HG02642 (cell line): Measurements from ENCODE around the gene PTPRM.

Experiments
- ATAC-seq: cut with Tn5 transposase; IDR thresholded peaks from one replicate; pipeline ENCODE4 v1.9.1; 2021; ENCODE audit warnings: mild to moderate bottlenecking; ENCODE audit not compliant: unreplicated experiment, poor library complexity

PTPRM gene

GRCh38 chr18:7839548-7839947 is 272.4 kb downstream of the PTPRM start:
- no peak for ATAC-seq

- ATAC-seq = no peak
These were observed 273.3 kb downstream of the PTPRM start for GRCh38 chr18:7840411-7840810.

GRCh38 chr18:7844017-7844416 is 276.9 kb downstream of the PTPRM start:
- ATAC-seq = no peak

DNA sequence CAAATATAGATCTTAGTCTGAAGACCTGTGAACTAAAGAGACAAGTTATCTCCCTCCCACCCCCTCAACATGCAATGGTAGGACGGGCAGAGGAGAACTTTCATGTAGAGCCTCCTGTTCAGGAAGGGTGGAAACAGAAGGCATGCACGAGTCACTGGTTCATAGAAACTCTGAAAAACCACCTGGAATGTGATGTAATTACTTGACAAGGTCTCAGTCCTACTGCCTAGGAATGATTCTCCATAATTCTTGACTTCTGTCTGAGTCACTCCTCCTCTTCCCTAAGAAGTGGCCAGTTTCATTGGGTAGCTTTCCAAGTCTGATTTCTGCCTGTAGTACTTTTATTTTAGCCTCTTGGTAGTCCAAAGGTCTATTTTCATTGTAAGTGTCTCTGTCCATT is 277.3 kb downstream of the PTPRM start:
- no peak for ATAC-seq

- ATAC-seq = no peak
These were observed 279.2 kb downstream of the PTPRM start for GRCh38 chr18:7846335-7846734.

- no peak for ATAC-seq
These were observed 280.4 kb downstream of the PTPRM start for GRCh38 chr18:7847357-7848053.

GRCh38 chr18:7848054-7848412 is 280.9 kb downstream of the PTPRM start:
- ATAC-seq = no peak

- no peak for ATAC-seq
These were observed 283.3 kb downstream of the PTPRM start for GRCh38 chr18:7850446-7850845.

GRCh38 chr18:7855028-7855427 is 287.9 kb downstream of the PTPRM start:
- ATAC-seq = no peak

DNA sequence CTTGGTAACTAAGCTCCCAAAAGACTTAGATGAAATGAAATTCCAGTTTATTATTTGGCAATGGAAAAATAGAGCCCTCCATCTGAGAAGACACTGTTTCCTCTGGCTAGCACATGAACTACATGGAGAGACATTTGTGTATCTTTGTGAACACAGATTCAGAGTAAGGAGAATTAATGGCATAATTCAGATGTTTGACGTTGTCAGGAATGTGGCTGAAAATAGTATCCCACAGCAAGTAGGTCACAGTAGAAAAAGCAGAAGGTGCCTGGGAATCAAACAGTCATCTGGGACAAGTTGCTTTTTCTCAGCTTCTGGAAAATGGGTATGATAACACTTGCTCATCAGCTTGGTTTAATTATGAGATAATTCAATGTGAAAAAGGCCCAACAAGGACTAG is 288.6 kb downstream of the PTPRM start:
- no peak for ATAC-seq

DNA sequence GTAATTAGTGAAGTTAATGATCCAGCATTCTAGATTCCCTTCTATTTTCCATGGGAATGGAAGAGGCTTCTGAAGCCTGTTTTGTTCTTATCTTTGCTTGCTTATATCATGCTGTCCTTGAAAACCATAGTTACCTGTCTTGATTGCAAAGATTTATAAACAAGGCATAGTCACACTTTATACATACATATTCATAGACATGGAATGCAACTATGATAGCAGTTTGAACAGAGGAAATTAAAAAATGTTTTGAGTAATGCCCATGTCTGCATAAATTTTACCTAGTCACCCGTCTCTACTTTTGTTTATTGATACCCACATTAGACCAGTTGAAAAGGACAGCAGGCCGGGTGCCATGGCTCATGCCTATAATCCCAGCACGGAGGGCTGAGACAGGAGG is 289.0 kb downstream of the PTPRM start:
- ATAC-seq = no peak

DNA sequence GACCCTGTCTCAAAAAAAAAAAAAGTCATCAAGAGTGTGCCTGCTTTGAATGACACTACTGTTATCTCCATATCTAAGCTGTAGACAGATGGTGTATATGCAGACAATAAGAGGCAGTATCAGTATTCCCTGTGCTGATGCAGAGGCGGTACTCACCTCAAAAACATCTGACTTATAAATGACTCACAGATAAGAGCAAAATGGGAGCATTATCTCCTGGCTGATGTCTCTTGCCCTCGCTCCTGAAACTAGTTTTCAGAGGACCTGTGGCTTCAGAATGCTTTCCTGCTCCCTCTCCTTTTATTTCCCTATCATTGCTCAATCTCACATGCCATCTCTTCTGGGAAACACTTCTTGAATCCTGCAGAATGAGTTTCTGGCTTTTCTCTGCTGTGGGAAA is 289.6 kb downstream of the PTPRM start:
- no peak for ATAC-seq

- no peak for ATAC-seq
These were observed 290.4 kb downstream of the PTPRM start for GRCh38 chr18:7857562-7857961.

GRCh38 chr18:7859122-7859521 is 292.0 kb downstream of the PTPRM start:
- no peak for ATAC-seq

DNA sequence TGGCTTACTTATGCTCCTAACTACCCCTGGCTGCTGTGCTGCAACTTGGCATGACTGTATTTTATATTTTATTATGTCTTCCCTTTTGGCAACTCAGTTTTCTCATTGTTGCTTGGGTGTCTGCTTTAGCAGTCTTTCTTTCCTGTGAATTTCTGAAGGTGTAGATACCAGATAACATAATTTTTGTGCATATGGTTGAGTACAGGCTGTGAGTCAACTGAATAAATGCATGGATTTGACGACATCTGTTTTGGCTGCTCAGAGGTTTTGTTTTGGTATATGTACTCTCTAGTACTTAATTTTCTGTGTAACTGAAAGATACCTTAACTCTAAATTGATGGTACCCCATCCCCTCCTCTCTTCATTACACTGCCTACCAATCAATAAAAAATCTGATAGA is 303.1 kb downstream of the PTPRM start:
- ATAC-seq = no peak

DNA sequence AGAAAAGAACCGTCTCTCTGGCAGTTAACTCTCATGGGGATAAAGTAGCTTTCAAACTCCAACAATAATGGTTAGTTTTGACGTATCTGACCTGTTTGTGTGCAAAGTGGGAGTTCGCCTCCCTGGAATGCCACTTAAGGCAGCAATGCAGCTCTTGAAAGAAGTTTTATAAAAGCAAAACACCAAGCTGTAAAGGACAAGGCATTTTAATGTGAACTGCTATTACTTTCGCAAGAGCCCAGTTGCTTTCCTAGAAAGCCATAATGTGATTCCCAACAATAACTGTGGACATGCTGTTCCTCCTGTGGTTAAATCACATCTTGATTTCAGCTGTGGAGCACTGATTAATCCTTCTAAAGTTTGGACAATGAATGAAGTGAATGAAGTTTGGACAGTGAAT is 303.7 kb downstream of the PTPRM start:
- no peak for ATAC-seq

- no peak for ATAC-seq
These were observed 304.7 kb downstream of the PTPRM start for GRCh38 chr18:7871560-7872456.

GRCh38 chr18:7872569-7872968 is 305.5 kb downstream of the PTPRM start:
- no peak for ATAC-seq

- ATAC-seq = no peak
These were observed 306.2 kb downstream of the PTPRM start for GRCh38 chr18:7873316-7873715.

DNA sequence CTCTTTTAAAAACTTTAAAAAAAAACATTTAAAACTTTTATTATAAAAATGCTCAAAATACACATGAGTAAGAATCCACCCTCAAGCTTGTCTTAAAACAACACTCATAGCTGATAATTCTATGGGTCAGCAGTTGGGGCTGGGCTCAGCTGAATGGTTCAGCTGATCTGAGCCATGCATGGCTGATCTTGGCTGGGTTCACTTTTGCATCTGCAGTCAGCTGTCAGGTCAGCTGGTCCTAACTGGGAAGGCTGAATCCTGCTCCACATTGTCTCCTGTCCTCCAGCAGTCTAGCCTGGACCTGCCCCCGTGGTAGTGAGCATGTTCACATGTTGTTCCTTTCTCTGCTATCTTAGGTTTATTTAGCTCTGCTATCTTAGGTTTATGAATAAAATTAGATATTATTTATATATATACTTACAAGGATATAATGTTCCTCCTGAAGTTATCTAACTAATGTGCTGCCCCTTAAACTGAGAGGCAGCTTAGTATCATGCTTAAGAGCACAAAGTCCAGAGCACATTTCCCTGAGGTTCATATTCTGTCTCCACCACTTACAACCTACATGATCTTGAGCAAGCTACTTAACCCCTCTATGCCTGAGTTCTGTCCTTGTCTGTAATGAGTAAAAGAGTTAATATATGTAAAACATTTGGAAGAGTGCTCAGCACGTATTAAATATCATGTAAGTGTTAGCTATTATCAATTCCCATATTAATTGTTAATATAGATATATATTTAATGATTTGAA is 309.4 kb downstream of the PTPRM start:
- no peak for ATAC-seq

DNA sequence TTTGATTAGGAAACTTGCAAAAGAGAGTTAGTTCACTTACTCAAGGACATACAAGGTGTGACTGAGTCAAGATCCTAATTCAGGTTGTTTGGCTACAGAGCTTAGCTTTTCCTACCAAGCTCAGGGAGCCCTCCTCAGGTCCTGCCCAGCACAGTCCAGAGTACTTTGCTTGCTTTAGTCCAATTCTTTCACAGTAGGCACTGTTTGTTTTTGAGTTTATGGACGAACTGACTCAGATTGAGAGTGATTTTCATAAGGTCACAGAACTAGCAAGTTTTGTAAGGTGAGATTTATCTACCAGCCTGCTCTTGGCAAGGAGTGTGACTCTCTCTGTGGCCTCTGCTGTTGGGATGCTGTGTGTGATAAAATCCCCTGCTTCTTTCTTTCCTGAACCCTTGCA is 310.5 kb downstream of the PTPRM start:
- ATAC-seq = no peak
